Measurements from ENCODE around the gene TAS2R7.

The TAS2R7 gene

GRCh38 chr12:10802587-10802986 lies at the start of gene TAS2R7:
TAS2R7 (minus strand) TSS chr12:10802627; CDS start chr12:10802570, 57 bp downstream.
- H3K9me3 ChIP-seq (ENCODE audit: low read length): no peaks in the 10 kb centered on the region
- no peaks in the 10 kb centered on the region for H3K4me1 ChIP-seq (ENCODE audit: insufficient read depth, low read length)
- no peaks in the 10 kb centered on the region for H3K27me3 ChIP-seq (ENCODE audit: insufficient read depth, low read length)
- no peaks in the 10 kb centered on the region for H3K36me3 ChIP-seq (ENCODE audit: insufficient read depth, low read length)
- H3K4me3 ChIP-seq (ENCODE audit: low read length): no peak within 1 kb of the TSS
- H2AFZ ChIP-seq (ENCODE audit: low read depth, low read length): no peak within 1 kb of the TSS

- peaks cover 7% of the 10 kb centered on the region for H3K36me3 ChIP-seq (ENCODE audit: insufficient read depth, low read length)
- H2AFZ ChIP-seq (ENCODE audit: low read depth, low read length): no peak overlapping the region
- H3K9me3 ChIP-seq (ENCODE audit: low read length): peaks cover 12% of the 10 kb centered on the region
- H3K4me3 ChIP-seq (ENCODE audit: low read length): no peak overlapping the region
- no peaks in the 10 kb centered on the region for H3K4me1 ChIP-seq (ENCODE audit: insufficient read depth, low read length)
- H3K27me3 ChIP-seq (ENCODE audit: insufficient read depth, low read length): no peaks in the 10 kb centered on the region
Observed at GRCh38 chr12:10851243-10851858, 48.9 kb upstream of the TAS2R7 start.

GRCh38 chr12:10849425-10849878 lies 47.0 kb upstream of the TAS2R7 start, which contains the start of gene PRR4:
PRR4 (minus strand) TSS chr12:10849475; CDS start chr12:10849437, 38 bp downstream.
- Histone ChIP-seq H3K4me3 (ENCODE audit: low read length) (no peak within 1 kb of the TSS), H3K9me3 (ENCODE audit: low read length) (peaks cover 5% of the 10 kb centered on the region), H3K4me1 (ENCODE audit: insufficient read depth, low read length) (no peaks in the 10 kb centered on the region), H2AFZ (ENCODE audit: low read depth, low read length) (no peak within 1 kb of the TSS), H3K27me3 (ENCODE audit: insufficient read depth, low read length) (no peaks in the 10 kb centered on the region), H3K36me3 (ENCODE audit: insufficient read depth, low read length) (peaks cover 7% of the 10 kb centered on the region)

DNA sequence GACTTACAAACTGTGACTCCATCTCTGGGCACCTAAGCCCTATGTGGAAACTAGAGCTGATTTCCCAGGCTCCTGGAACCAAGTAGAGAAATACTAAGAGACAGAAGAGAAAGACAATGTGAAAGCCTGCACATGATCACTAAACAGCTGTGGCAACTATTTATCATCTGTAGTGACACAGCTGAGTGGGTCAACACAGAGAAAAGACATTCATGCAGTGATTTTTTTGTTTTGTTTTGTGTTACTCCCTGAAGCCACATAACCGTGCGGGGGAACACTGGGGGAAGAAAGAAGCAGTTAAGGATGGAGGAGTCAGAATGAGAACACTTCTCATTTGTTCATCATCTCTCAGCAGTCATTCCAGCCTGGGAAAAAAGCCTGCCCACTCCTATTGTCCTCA lies 45.3 kb upstream of the TAS2R7 start:
- peaks cover 7% of the 10 kb centered on the region for H3K9me3 ChIP-seq (ENCODE audit: low read length)
- no peak overlapping the region for H2AFZ ChIP-seq (ENCODE audit: low read depth, low read length)
- H3K36me3 ChIP-seq (ENCODE audit: insufficient read depth, low read length): peaks cover 9% of the 10 kb centered on the region
- H3K4me3 ChIP-seq (ENCODE audit: low read length): no peak overlapping the region
- no peaks in the 10 kb centered on the region for H3K4me1 ChIP-seq (ENCODE audit: insufficient read depth, low read length)
- no peaks in the 10 kb centered on the region for H3K27me3 ChIP-seq (ENCODE audit: insufficient read depth, low read length)

DNA sequence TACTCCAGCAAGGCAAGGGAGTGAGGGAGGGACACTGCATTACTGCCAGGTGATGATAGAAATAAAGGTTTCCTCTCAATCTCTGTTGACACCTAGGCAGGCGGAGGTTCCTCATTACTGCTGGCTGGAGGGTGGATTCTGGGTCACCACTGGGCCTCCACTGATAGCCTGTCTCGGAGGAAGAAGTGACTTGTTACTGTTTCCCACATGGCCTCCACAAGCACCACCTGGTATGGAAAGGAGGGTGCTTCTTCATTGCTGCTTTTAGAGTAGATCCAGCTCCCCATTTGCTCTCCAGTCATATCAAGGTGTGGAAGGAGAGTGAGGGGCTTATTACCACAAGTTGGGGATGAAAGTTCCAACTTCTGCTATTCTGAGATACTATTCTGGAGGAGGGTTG lies 40.4 kb upstream of the TAS2R7 start:
- H3K9me3 ChIP-seq (ENCODE audit: low read length): peaks cover 7% of the 10 kb centered on the region
- peaks cover 12% of the 10 kb centered on the region for H3K36me3 ChIP-seq (ENCODE audit: insufficient read depth, low read length)
- H3K4me3 ChIP-seq (ENCODE audit: low read length): no peak overlapping the region
- no peaks in the 10 kb centered on the region for H3K27me3 ChIP-seq (ENCODE audit: insufficient read depth, low read length)
- H2AFZ ChIP-seq (ENCODE audit: low read depth, low read length): no peak overlapping the region
- no peaks in the 10 kb centered on the region for H3K4me1 ChIP-seq (ENCODE audit: insufficient read depth, low read length)

- no peak overlapping the region for H3K4me3 ChIP-seq (ENCODE audit: low read length)
- peaks cover 9% of the 10 kb centered on the region for H3K9me3 ChIP-seq (ENCODE audit: low read length)
- H3K36me3 ChIP-seq (ENCODE audit: insufficient read depth, low read length): peaks cover 5% of the 10 kb centered on the region
- no peak overlapping the region for H2AFZ ChIP-seq (ENCODE audit: low read depth, low read length)
- no peaks in the 10 kb centered on the region for H3K4me1 ChIP-seq (ENCODE audit: insufficient read depth, low read length)
- no peaks in the 10 kb centered on the region for H3K27me3 ChIP-seq (ENCODE audit: insufficient read depth, low read length)
Observed at GRCh38 chr12:10838461-10838860, 36.0 kb upstream of the TAS2R7 start.

GRCh38 chr12:10829994-10830393 lies 27.6 kb upstream of the TAS2R7 start:
- H3K4me3 ChIP-seq (ENCODE audit: low read length): no peak overlapping the region
- H3K27me3 ChIP-seq (ENCODE audit: insufficient read depth, low read length): no peaks in the 10 kb centered on the region
- no peaks in the 10 kb centered on the region for H3K9me3 ChIP-seq (ENCODE audit: low read length)
- H3K4me1 ChIP-seq (ENCODE audit: insufficient read depth, low read length): no peaks in the 10 kb centered on the region
- no peaks in the 10 kb centered on the region for H3K36me3 ChIP-seq (ENCODE audit: insufficient read depth, low read length)
- no peak overlapping the region for H2AFZ ChIP-seq (ENCODE audit: low read depth, low read length)

GRCh38 chr12:10826258-10826657 lies 23.8 kb upstream of the TAS2R7 start, which contains the start of gene TAS2R10:
TAS2R10 (minus strand) TSS chr12:10826358; CDS start chr12:10826269, 89 bp downstream.
- Histone ChIP-seq H3K9me3 (ENCODE audit: low read length) (no peaks in the 10 kb centered on the region), H3K4me1 (ENCODE audit: insufficient read depth, low read length) (no peaks in the 10 kb centered on the region), H3K4me3 (ENCODE audit: low read length) (no peak within 1 kb of the TSS), H3K36me3 (ENCODE audit: insufficient read depth, low read length) (no peaks in the 10 kb centered on the region), H2AFZ (ENCODE audit: low read depth, low read length) (no peak within 1 kb of the TSS), H3K27me3 (ENCODE audit: insufficient read depth, low read length) (no peaks in the 10 kb centered on the region)

DNA sequence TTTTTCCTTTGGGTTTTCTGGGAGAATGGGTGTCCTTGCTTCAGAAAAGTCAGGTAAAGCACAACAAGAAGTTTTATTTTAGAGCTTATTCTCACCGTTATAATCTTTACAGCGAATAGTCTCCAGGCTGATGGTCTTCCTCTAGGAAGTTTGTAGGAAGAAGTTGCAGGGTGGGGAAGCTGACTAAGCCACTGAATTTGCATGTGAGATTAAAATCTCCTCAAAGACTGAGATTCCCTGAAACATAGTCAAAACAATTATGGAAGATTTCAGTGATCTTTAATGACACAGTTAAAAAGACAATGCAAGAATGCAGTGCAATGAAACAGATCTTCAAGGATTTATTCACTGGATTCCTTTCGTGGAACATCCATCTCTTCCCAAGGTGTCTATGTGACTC lies 22.5 kb upstream of the TAS2R7 start:
- Histone ChIP-seq H3K27me3 (ENCODE audit: insufficient read depth, low read length) (no peaks in the 10 kb centered on the region), H3K9me3 (ENCODE audit: low read length) (no peaks in the 10 kb centered on the region), H3K36me3 (ENCODE audit: insufficient read depth, low read length) (no peaks in the 10 kb centered on the region), H3K4me3 (ENCODE audit: low read length) (no peak overlapping the region), H3K4me1 (ENCODE audit: insufficient read depth, low read length) (no peaks in the 10 kb centered on the region), H2AFZ (ENCODE audit: low read depth, low read length) (no peak overlapping the region)

DNA sequence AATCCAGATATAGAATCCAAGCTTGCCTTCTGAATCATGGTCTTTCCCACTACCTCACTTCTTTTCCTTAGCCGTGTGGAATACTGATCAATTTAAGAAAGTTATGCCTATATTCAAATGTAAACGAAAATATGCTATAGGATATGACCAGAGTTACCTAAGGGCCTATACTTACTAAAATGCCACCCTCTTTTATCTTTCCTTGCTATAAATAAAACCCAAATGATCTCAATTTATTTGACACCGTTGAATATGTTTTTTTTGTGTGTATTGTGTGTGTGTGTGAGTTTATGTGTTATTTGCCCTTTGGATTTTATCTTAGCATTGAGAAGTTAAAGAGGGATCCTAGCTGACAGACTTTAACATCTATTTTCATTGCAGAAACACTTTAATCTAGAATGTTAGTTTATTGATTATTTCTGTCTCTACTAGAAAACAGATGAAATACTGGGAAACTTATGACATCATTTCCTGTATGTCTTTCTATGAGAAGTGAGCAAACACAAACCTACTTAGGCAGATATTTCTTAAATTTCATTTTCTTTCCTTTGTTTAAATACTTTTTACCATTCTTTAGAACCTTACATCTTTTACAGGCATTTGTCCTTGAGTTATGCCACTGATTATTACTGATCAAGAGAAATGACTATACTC lies 9.6 kb upstream of the TAS2R7 start:
- no peaks in the 10 kb centered on the region for H3K9me3 ChIP-seq (ENCODE audit: low read length)
- no peaks in the 10 kb centered on the region for H3K36me3 ChIP-seq (ENCODE audit: insufficient read depth, low read length)
- H3K27me3 ChIP-seq (ENCODE audit: insufficient read depth, low read length): no peaks in the 10 kb centered on the region
- H2AFZ ChIP-seq (ENCODE audit: low read depth, low read length): no peak overlapping the region
- H3K4me1 ChIP-seq (ENCODE audit: insufficient read depth, low read length): peaks cover 10% of the 10 kb centered on the region
- H3K4me3 ChIP-seq (ENCODE audit: low read length): no peak overlapping the region

GRCh38 chr12:10810068-10810467 lies 7.6 kb upstream of the TAS2R7 start, which contains the start of gene TAS2R9:
TAS2R9 (minus strand) TSS chr12:10810168; CDS start chr12:10810075, 93 bp downstream.
- H3K4me1 ChIP-seq (ENCODE audit: insufficient read depth, low read length): peaks cover 10% of the 10 kb centered on the region
- no peaks in the 10 kb centered on the region for H3K27me3 ChIP-seq (ENCODE audit: insufficient read depth, low read length)
- H2AFZ ChIP-seq (ENCODE audit: low read depth, low read length): no peak within 1 kb of the TSS
- no peaks in the 10 kb centered on the region for H3K36me3 ChIP-seq (ENCODE audit: insufficient read depth, low read length)
- H3K4me3 ChIP-seq (ENCODE audit: low read length): no peak within 1 kb of the TSS
- no peaks in the 10 kb centered on the region for H3K9me3 ChIP-seq (ENCODE audit: low read length)

DNA sequence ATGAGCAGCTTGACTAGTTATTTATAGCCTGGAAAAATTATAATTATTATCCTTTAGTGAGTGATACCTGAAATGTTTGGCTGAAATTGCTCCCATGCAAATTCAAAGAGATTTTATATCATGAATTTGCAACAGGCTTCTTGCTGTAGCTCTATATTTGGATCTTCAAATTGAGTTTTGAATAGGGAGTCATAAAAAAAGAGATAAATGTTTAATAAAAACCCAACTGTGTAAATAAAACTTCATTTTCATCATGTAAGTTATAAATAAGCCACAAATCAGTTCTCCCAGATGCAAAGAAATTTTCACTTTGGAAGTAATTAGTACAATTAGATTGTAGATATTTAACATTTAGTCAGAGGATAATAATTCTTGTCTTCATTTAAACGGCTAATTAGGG lies 4.8 kb upstream of the TAS2R7 start, which contains the start of gene TAS2R8:
Gene TAS2R8, minus strand, starts transcription at position 101 of the 400 bp plus-strand sequence. CDS start 306 bp downstream, outside the sequence.
- H2AFZ ChIP-seq (ENCODE audit: low read depth, low read length): no peak within 1 kb of the TSS
- H3K27me3 ChIP-seq (ENCODE audit: insufficient read depth, low read length): no peaks in the 10 kb centered on the region
- no peaks in the 10 kb centered on the region for H3K36me3 ChIP-seq (ENCODE audit: insufficient read depth, low read length)
- peaks cover 10% of the 10 kb centered on the region for H3K4me1 ChIP-seq (ENCODE audit: insufficient read depth, low read length)
- H3K9me3 ChIP-seq (ENCODE audit: low read length): no peaks in the 10 kb centered on the region
- no peak within 1 kb of the TSS for H3K4me3 ChIP-seq (ENCODE audit: low read length)

DNA sequence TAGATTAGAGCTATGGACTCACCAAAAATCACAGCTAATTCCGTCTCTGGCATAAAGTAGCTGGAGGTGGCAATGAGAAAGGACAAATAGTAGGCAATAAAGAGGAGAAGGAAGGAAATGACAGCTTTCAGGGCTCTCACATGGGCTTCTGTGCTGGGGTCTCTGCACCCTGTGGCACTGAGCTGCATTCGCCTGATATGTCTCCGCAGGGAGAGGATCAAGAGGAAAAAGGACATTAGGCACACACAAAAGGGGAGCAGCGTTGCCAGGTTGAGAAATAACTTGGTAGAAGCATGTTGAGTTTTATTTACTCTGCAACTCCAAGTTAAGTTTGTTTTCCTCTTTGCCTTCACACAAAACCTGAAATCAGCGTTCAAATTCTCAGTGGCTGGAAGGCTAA lies 686 bp downstream of the TAS2R7 start:
- no peaks in the 10 kb centered on the region for H3K36me3 ChIP-seq (ENCODE audit: insufficient read depth, low read length)
- H3K4me3 ChIP-seq (ENCODE audit: low read length): no peak overlapping the region
- H3K4me1 ChIP-seq (ENCODE audit: insufficient read depth, low read length): no peaks in the 10 kb centered on the region
- no peaks in the 10 kb centered on the region for H3K27me3 ChIP-seq (ENCODE audit: insufficient read depth, low read length)
- H2AFZ ChIP-seq (ENCODE audit: low read depth, low read length): no peak overlapping the region
- H3K9me3 ChIP-seq (ENCODE audit: low read length): no peaks in the 10 kb centered on the region
